HL-60 (cell line): ENCODE results near the gene ADCY5.

Experiments
- POLR2AphosphoS5 ChIP-seq: IDR thresholded peaks from 2 replicates; pipeline ENCODE4 v1.6.1; 2012; ENCODE audit warnings: low read depth
- TF ChIP-seq, protein P1 (sequence below): IDR thresholded peaks from one replicate; pipeline ENCODE4 v1.5.1; 2011; ENCODE audit warnings: low read length, control low read depth, inconsistent platforms; ENCODE audit not compliant: insufficient read depth

DNA sequence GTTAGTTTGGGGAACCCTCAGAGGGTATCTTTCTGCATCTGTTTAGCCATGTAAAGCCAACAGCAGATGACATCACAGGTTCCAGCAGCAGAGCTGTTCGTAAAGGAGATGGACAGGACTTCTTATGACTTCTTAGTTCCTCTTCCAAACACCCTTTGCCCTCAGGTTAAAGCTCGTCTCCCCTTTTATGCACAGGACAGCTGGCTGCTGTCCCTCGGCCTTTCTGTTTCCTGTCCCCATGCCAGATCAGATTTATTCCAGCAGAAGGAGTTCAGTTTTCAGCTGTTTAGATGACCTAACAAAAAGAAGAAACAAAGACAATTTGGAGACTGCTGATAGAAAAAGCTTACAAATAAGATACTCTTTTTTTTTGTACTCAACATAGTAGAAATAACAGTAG lies 202.0 kb downstream of the ADCY5 start:
- TF ChIP-seq, protein P1, sequence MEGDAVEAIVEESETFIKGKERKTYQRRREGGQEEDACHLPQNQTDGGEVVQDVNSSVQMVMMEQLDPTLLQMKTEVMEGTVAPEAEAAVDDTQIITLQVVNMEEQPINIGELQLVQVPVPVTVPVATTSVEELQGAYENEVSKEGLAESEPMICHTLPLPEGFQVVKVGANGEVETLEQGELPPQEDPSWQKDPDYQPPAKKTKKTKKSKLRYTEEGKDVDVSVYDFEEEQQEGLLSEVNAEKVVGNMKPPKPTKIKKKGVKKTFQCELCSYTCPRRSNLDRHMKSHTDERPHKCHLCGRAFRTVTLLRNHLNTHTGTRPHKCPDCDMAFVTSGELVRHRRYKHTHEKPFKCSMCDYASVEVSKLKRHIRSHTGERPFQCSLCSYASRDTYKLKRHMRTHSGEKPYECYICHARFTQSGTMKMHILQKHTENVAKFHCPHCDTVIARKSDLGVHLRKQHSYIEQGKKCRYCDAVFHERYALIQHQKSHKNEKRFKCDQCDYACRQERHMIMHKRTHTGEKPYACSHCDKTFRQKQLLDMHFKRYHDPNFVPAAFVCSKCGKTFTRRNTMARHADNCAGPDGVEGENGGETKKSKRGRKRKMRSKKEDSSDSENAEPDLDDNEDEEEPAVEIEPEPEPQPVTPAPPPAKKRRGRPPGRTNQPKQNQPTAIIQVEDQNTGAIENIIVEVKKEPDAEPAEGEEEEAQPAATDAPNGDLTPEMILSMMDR, result no peak
- TF ChIP-seq POLR2AphosphoS5, result no peak
